ENCODE data around the gene GLB1L3.
"Not testable (repeated sequence)": the region's sequence is repeated elsewhere in the genome, so short reads cannot be mapped to it uniquely, and the experiment has no call there.

Gene GLB1L3

GRCh38 chr11:134343646-134344045 lies 67.5 kb downstream of the GLB1L3 start:
- TF ChIP-seq EZH2phosphoT487 (IDR thresholded peaks at IDR 0.05; ENCODE audit: borderline replicate concordance, low read length), result no peak
- TF ChIP-seq, protein P1, sequence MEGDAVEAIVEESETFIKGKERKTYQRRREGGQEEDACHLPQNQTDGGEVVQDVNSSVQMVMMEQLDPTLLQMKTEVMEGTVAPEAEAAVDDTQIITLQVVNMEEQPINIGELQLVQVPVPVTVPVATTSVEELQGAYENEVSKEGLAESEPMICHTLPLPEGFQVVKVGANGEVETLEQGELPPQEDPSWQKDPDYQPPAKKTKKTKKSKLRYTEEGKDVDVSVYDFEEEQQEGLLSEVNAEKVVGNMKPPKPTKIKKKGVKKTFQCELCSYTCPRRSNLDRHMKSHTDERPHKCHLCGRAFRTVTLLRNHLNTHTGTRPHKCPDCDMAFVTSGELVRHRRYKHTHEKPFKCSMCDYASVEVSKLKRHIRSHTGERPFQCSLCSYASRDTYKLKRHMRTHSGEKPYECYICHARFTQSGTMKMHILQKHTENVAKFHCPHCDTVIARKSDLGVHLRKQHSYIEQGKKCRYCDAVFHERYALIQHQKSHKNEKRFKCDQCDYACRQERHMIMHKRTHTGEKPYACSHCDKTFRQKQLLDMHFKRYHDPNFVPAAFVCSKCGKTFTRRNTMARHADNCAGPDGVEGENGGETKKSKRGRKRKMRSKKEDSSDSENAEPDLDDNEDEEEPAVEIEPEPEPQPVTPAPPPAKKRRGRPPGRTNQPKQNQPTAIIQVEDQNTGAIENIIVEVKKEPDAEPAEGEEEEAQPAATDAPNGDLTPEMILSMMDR (IDR thresholded peaks at IDR 0.05; ENCODE audit: low read depth, low read length, poor library complexity, severe bottlenecking), result no peak
- Histone ChIP-seq H3K4me2 (ENCODE audit: low read length) (no peak overlapping the region), H3K4me1 (ENCODE audit: control insufficient read depth, low read length) (no peaks in the 10 kb centered on the region), H4K20me1 (ENCODE audit: control insufficient read depth, insufficient read depth, low read depth, low read length) (no peaks in the 10 kb centered on the region), H3K27ac (ENCODE audit: low read depth, low read length) (no peak overlapping the region), H3K9me2 (replicated peaks; ENCODE audit: control insufficient read depth, low read length) (no peaks in the 10 kb centered on the region), H3F3A (ENCODE audit: control insufficient read depth, insufficient read depth) (no peaks in the 10 kb centered on the region), H3K79me2 (ENCODE audit: control insufficient read depth, low read length) (no peaks in the 10 kb centered on the region), H3K27me3 (ENCODE audit: control insufficient read depth, low read length) (no peaks in the 10 kb centered on the region), H3K4me3 (ENCODE audit: low read length) (no peak overlapping the region), H3K9me3 (ENCODE audit: control insufficient read depth, insufficient read depth, low read length) (no peaks in the 10 kb centered on the region), H3K36me3 (ENCODE audit: control insufficient read depth, low read length) (no peaks in the 10 kb centered on the region)

- not testable (repeated sequence) for H3K36me3 ChIP-seq (ENCODE audit: control insufficient read depth, low read length); H3K27me3 ChIP-seq (ENCODE audit: control insufficient read depth, low read length); H3K9me2 ChIP-seq (replicated peaks; ENCODE audit: control insufficient read depth, low read length); H3K4me3 ChIP-seq (ENCODE audit: low read length); H3F3A ChIP-seq (ENCODE audit: control insufficient read depth, insufficient read depth); H3K4me1 ChIP-seq (ENCODE audit: control insufficient read depth, low read length); H4K20me1 ChIP-seq (ENCODE audit: control insufficient read depth, insufficient read depth, low read depth, low read length); H3K9me3 ChIP-seq (ENCODE audit: control insufficient read depth, insufficient read depth, low read length); H3K4me2 ChIP-seq (ENCODE audit: low read length); H3K27ac ChIP-seq (ENCODE audit: low read depth, low read length); H3K79me2 ChIP-seq (ENCODE audit: control insufficient read depth, low read length)
These were observed 68.5 kb downstream of the GLB1L3 start for GRCh38 chr11:134344497-134345236.

GRCh38 chr11:134345237-134345550 lies 69.0 kb downstream of the GLB1L3 start:
- Histone ChIP-seq H3K4me3 (ENCODE audit: low read length) (no peak overlapping the region), H3K9me2 (replicated peaks; ENCODE audit: control insufficient read depth, low read length) (no peaks in the 10 kb centered on the region), H3F3A (ENCODE audit: control insufficient read depth, insufficient read depth) (no peaks in the 10 kb centered on the region), H3K27ac (ENCODE audit: low read depth, low read length) (no peak overlapping the region), H3K36me3 (ENCODE audit: control insufficient read depth, low read length) (no peaks in the 10 kb centered on the region), H3K27me3 (ENCODE audit: control insufficient read depth, low read length) (peaks cover 8% of the 10 kb centered on the region), H3K4me1 (ENCODE audit: control insufficient read depth, low read length) (no peaks in the 10 kb centered on the region), H4K20me1 (ENCODE audit: control insufficient read depth, insufficient read depth, low read depth, low read length) (no peaks in the 10 kb centered on the region), H3K79me2 (ENCODE audit: control insufficient read depth, low read length) (no peaks in the 10 kb centered on the region), H3K9me3 (ENCODE audit: control insufficient read depth, insufficient read depth, low read length) (no peaks in the 10 kb centered on the region), H3K4me2 (ENCODE audit: low read length) (no peak overlapping the region)
- no peak for TF ChIP-seq EZH2phosphoT487 (IDR thresholded peaks at IDR 0.05; ENCODE audit: borderline replicate concordance, low read length)
- TF ChIP-seq, protein P1 (IDR thresholded peaks at IDR 0.05; ENCODE audit: low read depth, low read length, poor library complexity, severe bottlenecking), result no peak

GRCh38 chr11:134346101-134346975 lies 70.2 kb downstream of the GLB1L3 start:
- Histone ChIP-seq H3K36me3 (ENCODE audit: control insufficient read depth, low read length) (no peaks in the 10 kb centered on the region), H4K20me1 (ENCODE audit: control insufficient read depth, insufficient read depth, low read depth, low read length) (no peaks in the 10 kb centered on the region), H3K4me3 (ENCODE audit: low read length) (no peak overlapping the region), H3K27ac (ENCODE audit: low read depth, low read length) (no peak overlapping the region), H3K27me3 (ENCODE audit: control insufficient read depth, low read length) (peaks cover 13% of the 10 kb centered on the region), H3K9me2 (replicated peaks; ENCODE audit: control insufficient read depth, low read length) (no peaks in the 10 kb centered on the region), H3K4me1 (ENCODE audit: control insufficient read depth, low read length) (no peaks in the 10 kb centered on the region), H3K9me3 (ENCODE audit: control insufficient read depth, insufficient read depth, low read length) (no peaks in the 10 kb centered on the region), H3K4me2 (ENCODE audit: low read length) (no peak overlapping the region), H3F3A (ENCODE audit: control insufficient read depth, insufficient read depth) (no peaks in the 10 kb centered on the region), H3K79me2 (ENCODE audit: control insufficient read depth, low read length) (no peaks in the 10 kb centered on the region)
- TF ChIP-seq EZH2phosphoT487 (IDR thresholded peaks at IDR 0.05; ENCODE audit: borderline replicate concordance, low read length), result no peak
- TF ChIP-seq, protein P1 (IDR thresholded peaks at IDR 0.05; ENCODE audit: low read depth, low read length, poor library complexity, severe bottlenecking), result no peak
